K562 (cell line): ENCODE data around the gene SEZ6L. TPM values are rescaled to one million over a fixed set of nuclear protein-coding genes. Genes with fewer than 3 reads are reported as not detected.

Experiments used
- CGGBP1 ChIP-seq: fragments of 250-450 bp; sonication (Bioruptor Pico); IDR thresholded peaks from 2 replicates; pipeline ENCODE4 v1.9.0; 2021; ENCODE audit warnings: mild to moderate bottlenecking
- EP300 ChIP-seq: IDR thresholded peaks from 2 replicates; pipeline ENCODE4 v1.6.1; 2012; ENCODE audit warnings: low read length, improper control_type of control experiment
- HNRNPK ChIP-seq: fragments of 200-400 bp; formaldehyde crosslinking; IDR thresholded peaks from one replicate; pipeline ENCODE4 v1.6.1; 2018; ENCODE audit warnings: mild to moderate bottlenecking, low read depth, low read length; ENCODE audit not compliant: poor library complexity, severe bottlenecking
- HNRNPL ChIP-seq: fragments of 200-400 bp; formaldehyde crosslinking; IDR thresholded peaks from 2 replicates; pipeline ENCODE4 v1.6.1; 2017; ENCODE audit warnings: low read depth, mild to moderate bottlenecking, low read length
- HSF4 ChIP-seq: fragments of 250-450 bp; sonication (Bioruptor Pico); IDR thresholded peaks from 2 replicates; pipeline ENCODE4 v2.1.2; 2022; ENCODE audit warnings: mild to moderate bottlenecking, moderate library complexity, borderline replicate concordance
- KDM1A ChIP-seq, 2 experiments: fragments of 450-650 bp; IDR thresholded peaks; 2 replicates each; pipeline ENCODE4 v1.6.1; 2016; ENCODE audit warnings: mild to moderate bottlenecking in 2 of 2
- KDM4B ChIP-seq, 2 experiments: fragments of 450-650 bp in 1 of 2; sonication (generic) in 1 of 2; IDR thresholded peaks; 2 replicates each; pipeline ENCODE4 v1.6.1; 2016 to 2017; ENCODE audit warnings: borderline replicate concordance in 2 of 2, antibody characterized with exemption in 1 of 2, low read depth in 1 of 2, mild to moderate bottlenecking in 1 of 2
- KLF10 ChIP-seq: fragments of 250-450 bp; sonication (Bioruptor Pico); IDR thresholded peaks from 2 replicates; pipeline ENCODE4 v1.6.1; 2021; ENCODE audit warnings: matching md5 sums
- L3MBTL2 ChIP-seq: fragments of 450-650 bp; IDR thresholded peaks from 2 replicates; pipeline ENCODE4 v1.6.1; 2016; ENCODE audit warnings: mild to moderate bottlenecking, moderate library complexity
- MYC ChIP-seq, 2 experiments: fragments of 250-450 bp in 1 of 2; sonication (Bioruptor Pico) in 1 of 2; IDR thresholded peaks; 2 replicates each; pipeline versions ENCODE4 v1.5.1 to v1.6.1; 2012 to 2021; ENCODE audit warnings: low read depth in 2 of 2, borderline replicate concordance in 1 of 2, improper control_type of control experiment in 1 of 2, low read length in 1 of 2, mild to moderate bottlenecking in 1 of 2, moderate library complexity in 1 of 2
- NRF1 ChIP-seq, 2 experiments: fragments of 450-650 bp; IDR thresholded peaks in 1 of 2; conservative IDR thresholded peaks in 1 of 2; 2 replicates each; pipeline ENCODE4 v1.6.1; 2014; ENCODE audit warnings: mild to moderate bottlenecking in 2 of 2
- PHB2 ChIP-seq: fragments of 450-650 bp; IDR thresholded peaks from 2 replicates; pipeline ENCODE4 v1.6.1; 2017; ENCODE audit warnings: low read depth
- PREB ChIP-seq: sonication (generic); formaldehyde crosslinking; IDR thresholded peaks from 2 replicates; pipeline ENCODE4 v1.8.1; 2023; ENCODE audit warnings: mild to moderate bottlenecking, missing genetic modification reagents
- SNAPC5 ChIP-seq: fragments of 250-450 bp; sonication (Bioruptor Pico); IDR thresholded peaks from 2 replicates; pipeline ENCODE4 v1.8.0; 2021; ENCODE audit warnings: moderate library complexity, mild to moderate bottlenecking, inconsistent platforms
- SREBF2 ChIP-seq: sonication (generic); formaldehyde crosslinking; IDR thresholded peaks from 2 replicates; pipeline ENCODE4 v1.4.0; 2020; ENCODE audit warnings: mild to moderate bottlenecking, missing genetic modification reagents
- TBL1XR1 ChIP-seq, 2 experiments: IDR thresholded peaks; 2 replicates each; pipeline ENCODE4 v1.6.1; 2012; ENCODE audit warnings: improper control_type of control experiment in 2 of 2, low read length in 2 of 2, mild to moderate bottlenecking in 1 of 2
- ZBTB33 ChIP-seq: sonication (generic); formaldehyde crosslinking; IDR thresholded peaks from 2 replicates; pipeline ENCODE4 v1.8.1; 2023; ENCODE audit warnings: mild to moderate bottlenecking, missing genetic modification reagents
- ZNF197 ChIP-seq: fragments of 200-800 bp; sonication (Bioruptor generic); IDR thresholded peaks from 2 replicates; pipeline ENCODE4 v1.6.1; 2016; ENCODE audit warnings: low read depth, missing genetic modification characterization, missing compliant biosample characterization
- ZNF224 ChIP-seq: sonication (generic); formaldehyde crosslinking; IDR thresholded peaks from 2 replicates; pipeline ENCODE4 v1.8.0; 2022; ENCODE audit warnings: mild to moderate bottlenecking, missing genetic modification reagents
- ZNF436 ChIP-seq: fragments of 250-450, 450-650 bp; sonication (Bioruptor Pico); formaldehyde crosslinking; IDR thresholded peaks from 2 replicates; pipeline ENCODE4 v1.7.0; 2020; ENCODE audit warnings: mild to moderate bottlenecking
- ZNF445 ChIP-seq: fragments of 250-450 bp; sonication (Bioruptor Pico); IDR thresholded peaks from 2 replicates; pipeline ENCODE4 v1.4.0; 2020; ENCODE audit warnings: low read depth, mild to moderate bottlenecking, moderate library complexity
- ZNF518B ChIP-seq: fragments of 250-450 bp; sonication (Bioruptor Pico); IDR thresholded peaks from 2 replicates; pipeline ENCODE4 v1.5.0; 2021; ENCODE audit warnings: mild to moderate bottlenecking, moderate library complexity
- ZNF764 ChIP-seq: fragments of 250-450 bp; sonication (Bioruptor Pico); IDR thresholded peaks from 2 replicates; pipeline ENCODE4 v1.4.0; 2020; ENCODE audit warnings: low read depth, mild to moderate bottlenecking, moderate library complexity
- polyA plus RNA-seq, 8 experiments: library from polyadenylated mRNA; depleted of rRNA in 4 of 8; stranded (reverse) in 5 of 8; unstranded in 3 of 8; fragments of >200 nt; fragmentation: Nextera tagmentation in 2 of 8; fragmentation: Illumina TruSeq in 1 of 8; extraction: Ambion mirVana in 2 of 8; extraction: Trizol in 1 of 8; gene quantifications; 2 replicates each; pipeline versions ENCODE4 v1.2.1 to v1.2.3, GENCODE V29; 2011 to 2014; ENCODE audit warnings: inconsistent platforms in 1 of 8, missing spikeins in 1 of 8
- total RNA-seq, 7 experiments: library from RNA; depleted of rRNA in 6 of 7; stranded (reverse); fragments of >200 nt in 6 of 7; fragmentation: Illumina TruSeq in 2 of 7; extraction: Trizol in 2 of 7; gene quantifications; 2 replicates each; pipeline versions ENCODE4 v1.2.1 to v1.2.3, GENCODE V29; 2011 to 2021; ENCODE audit warnings: low replicate concordance in 1 of 7

SEZ6L gene
- total and polyA plus RNA-seq, 9 of the 15 experiments (the other 6 are each of a cell fraction or from before 2014, with no cell fraction given): not detected

- TF ChIP-seq ZNF436 (no peak), ZNF224 (no peak), ZNF197 (CRISPR knock-in tag) (no peak), CGGBP1 (no peak), PHB2 (no peak), HSF4 (no peak), EP300 (no peak), KDM4B (IDR thresholded peaks at IDR 0.05; ENCODE audit: borderline replicate concordance in 2 of 2, low read depth in 1 of 2) (no peak), L3MBTL2 (peak; percentile 78), KDM1A (IDR thresholded peaks at IDR 0.05) (no peak), SREBF2 (CRISPR knock-in tag) (no peak), KLF10 (no peak), HNRNPK (no peak), SNAPC5 (CRISPR knock-in tag) (no peak), PREB (CRISPR knock-in tag) (no peak), MYC (IDR thresholded peaks at IDR 0.05; ENCODE audit: low read depth, low read length) (no peak), MYC (CRISPR knock-in tag; IDR thresholded peaks at IDR 0.05; ENCODE audit: borderline replicate concordance, low read depth) (no peak), TBL1XR1 (IDR thresholded peaks at IDR 0.05; ENCODE audit: low read length in 2 of 2) (no peak), NRF1 (conservative IDR thresholded peaks at IDR 0.05 in 1 of 2, IDR thresholded peaks at IDR 0.05 in 1 of 2) (0 out of 4 replicates have a peak, but pooled peaks of 1 of the 2 experiments have one; percentile 13), ZBTB33 (CRISPR knock-in tag) (no peak), ZNF764 (no peak), ZNF518B (CRISPR knock-in tag) (no peak), HNRNPL (no peak), ZNF445 (CRISPR knock-in tag) (no peak)
Measured at GRCh38 chr22:26401726-26402125, 232.5 kb downstream of the SEZ6L start (continued).
